Keratinocyte (primary cell): ENCODE data around the gene AEBP1.

Experiments
- EZH2 ChIP-seq: IDR thresholded peaks from one replicate; pipeline ENCODE4 v1.6.1; 2012; ENCODE audit warnings: inconsistent platforms, mild to moderate bottlenecking, low read length, moderate library complexity
- TF ChIP-seq, protein P1 (sequence below), 3 experiments: IDR thresholded peaks in 1 of 3; conservative IDR thresholded peaks in 1 of 3; optimal IDR thresholded peaks in 1 of 3; 2 replicates in 2 of 3; 3 replicates in 1 of 3; pipeline versions ENCODE3 to v1.5.1; 2011; ENCODE audit warnings: low read length in 3 of 3, mild to moderate bottlenecking in 3 of 3, moderate library complexity in 2 of 3, control low read depth in 1 of 3, inconsistent platforms in 1 of 3; ENCODE audit not compliant: insufficient read depth in 2 of 3; ENCODE audit errors: extremely low read depth in 1 of 3

DNA sequence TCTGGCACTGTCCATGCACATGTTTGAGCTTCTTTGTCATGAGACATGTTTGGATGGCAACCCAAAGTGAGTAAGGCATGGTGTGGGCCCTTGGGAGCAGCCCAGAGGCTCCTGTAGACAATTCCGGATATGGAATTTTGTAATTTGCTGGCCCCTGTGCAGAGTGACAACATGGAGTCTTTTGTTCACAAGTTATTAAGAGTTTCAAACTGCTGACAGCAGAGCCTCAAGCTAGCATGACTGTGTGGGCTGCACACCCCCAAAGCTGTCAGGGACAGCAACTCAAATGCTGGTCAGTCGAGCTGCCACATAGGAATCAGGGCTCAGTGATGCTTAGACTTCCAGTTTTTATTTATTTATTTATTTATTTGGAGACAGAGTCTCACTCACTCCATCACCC, 44.0 kb downstream of the AEBP1 start:
- TF ChIP-seq, protein P1, sequence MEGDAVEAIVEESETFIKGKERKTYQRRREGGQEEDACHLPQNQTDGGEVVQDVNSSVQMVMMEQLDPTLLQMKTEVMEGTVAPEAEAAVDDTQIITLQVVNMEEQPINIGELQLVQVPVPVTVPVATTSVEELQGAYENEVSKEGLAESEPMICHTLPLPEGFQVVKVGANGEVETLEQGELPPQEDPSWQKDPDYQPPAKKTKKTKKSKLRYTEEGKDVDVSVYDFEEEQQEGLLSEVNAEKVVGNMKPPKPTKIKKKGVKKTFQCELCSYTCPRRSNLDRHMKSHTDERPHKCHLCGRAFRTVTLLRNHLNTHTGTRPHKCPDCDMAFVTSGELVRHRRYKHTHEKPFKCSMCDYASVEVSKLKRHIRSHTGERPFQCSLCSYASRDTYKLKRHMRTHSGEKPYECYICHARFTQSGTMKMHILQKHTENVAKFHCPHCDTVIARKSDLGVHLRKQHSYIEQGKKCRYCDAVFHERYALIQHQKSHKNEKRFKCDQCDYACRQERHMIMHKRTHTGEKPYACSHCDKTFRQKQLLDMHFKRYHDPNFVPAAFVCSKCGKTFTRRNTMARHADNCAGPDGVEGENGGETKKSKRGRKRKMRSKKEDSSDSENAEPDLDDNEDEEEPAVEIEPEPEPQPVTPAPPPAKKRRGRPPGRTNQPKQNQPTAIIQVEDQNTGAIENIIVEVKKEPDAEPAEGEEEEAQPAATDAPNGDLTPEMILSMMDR (optimal IDR thresholded peaks at IDR 0.05 in 1 of 3, IDR thresholded peaks at IDR 0.05 in 1 of 3, conservative IDR thresholded peaks at IDR 0.05 in 1 of 3; ENCODE audit: extremely low read depth in 1 of 3, insufficient read depth in 2 of 3, low read length in 3 of 3) = no peak
- TF ChIP-seq EZH2 = no peak
